Measurements from ENCODE around the gene ADGRA1. TPM values are rescaled to one million over a fixed set of nuclear protein-coding genes. Genes with fewer than 3 reads are reported as not detected.

ADGRA1 gene
- total and polyA plus RNA-seq, 2 experiments from 2014 or later: 0.23 to 0.52 TPM

DNA sequence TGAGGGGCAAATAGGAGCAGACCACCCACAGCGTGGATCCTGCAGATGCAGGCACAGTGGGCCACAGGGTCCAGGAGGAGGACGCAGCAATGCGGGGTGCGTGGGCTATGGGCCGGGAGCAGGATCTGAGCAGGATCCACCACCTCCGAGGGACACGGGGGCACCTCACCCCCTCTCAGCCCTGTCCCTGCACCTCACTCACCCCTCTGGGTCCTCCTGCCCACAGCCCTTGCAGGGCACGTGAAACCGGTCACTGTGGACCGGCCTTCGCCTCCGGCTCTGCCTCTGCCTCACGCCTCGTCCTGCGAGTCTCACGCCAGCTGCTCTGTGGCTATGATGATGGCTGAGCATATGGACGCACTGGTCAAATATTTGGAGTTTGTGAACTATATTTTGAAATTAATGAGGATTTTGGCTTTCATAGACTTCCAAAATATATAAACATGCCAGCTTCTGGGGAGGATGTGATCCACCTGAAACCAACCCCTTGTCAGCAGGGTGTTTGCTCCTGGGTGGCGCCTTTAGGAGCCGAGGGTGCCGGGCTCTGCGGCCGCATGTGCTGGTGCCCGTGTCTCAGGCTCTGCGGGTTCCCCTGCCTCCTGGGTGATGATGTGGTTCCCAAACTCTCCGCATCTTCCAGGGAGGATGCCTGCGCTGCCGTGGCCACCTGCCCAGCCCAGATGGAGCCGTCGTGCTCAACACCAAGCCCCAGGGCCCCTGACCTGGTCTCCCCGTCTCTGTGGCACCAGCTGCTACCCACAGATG lies 11.3 kb upstream of the ADGRA1 start:
- DNase-seq (ENCODE audit: low spot score): no peak
- Mint-ChIP-seq H3K4me3 (no peak overlapping the region), H3K4me1 (no peaks in the 10 kb centered on the region), H3K36me3 (ENCODE audit: low read depth) (no peaks in the 10 kb centered on the region), H3K9me3 (no peaks in the 10 kb centered on the region), H3K27me3 (ENCODE audit: insufficient read depth, low read depth, poor library complexity) (peaks cover 5% of the 10 kb centered on the region), H3K27ac (no peak overlapping the region)
- Histone ChIP-seq H3K4me1 (ENCODE audit: insufficient read depth) (no peaks in the 10 kb centered on the region), H4K20me1 (replicated peaks; ENCODE audit: insufficient read depth) (no peaks in the 10 kb centered on the region), H3K36me3 (ENCODE audit: insufficient read depth) (no peaks in the 10 kb centered on the region), H3K27ac (ENCODE audit: low read depth) (no peak overlapping the region), H3K79me2 (replicated peaks; ENCODE audit: insufficient read depth) (no peaks in the 10 kb centered on the region), H3K4me2 (no peak overlapping the region), H3F3A (replicated peaks; ENCODE audit: low read depth) (no peaks in the 10 kb centered on the region), H3K27me3 (ENCODE audit: insufficient read depth) (no peaks in the 10 kb centered on the region), H3K4me3 (no peak overlapping the region), H3K9me2 (ENCODE audit: insufficient read depth) (no peaks in the 10 kb centered on the region), H2AFZ (no peak overlapping the region)
- TF ChIP-seq CREB1 (CRISPR knock-in tag; IDR thresholded peaks at IDR 0.05; ENCODE audit: low read depth) (no peak), STAT1 (IDR thresholded peaks at IDR 0.05; ENCODE audit: unreplicated experiment) (no peak), POLR2AphosphoS5 (IDR thresholded peaks at IDR 0.05; ENCODE audit: low read depth) (no peak), ZNF331 (CRISPR knock-in tag; IDR thresholded peaks at IDR 0.05; ENCODE audit: low read depth) (no peak), NANOG (IDR thresholded peaks at IDR 0.05; ENCODE audit: borderline replicate concordance) (no peak), JUNB (IDR thresholded peaks at IDR 0.05; ENCODE audit: unreplicated experiment) (no peak), ZNF114 (CRISPR knock-in tag; IDR thresholded peaks at IDR 0.05) (no peak), EZH2 (IDR thresholded peaks at IDR 0.05; ENCODE audit: low read depth, unreplicated experiment) (no peak), EZH2phosphoT487 (IDR thresholded peaks at IDR 0.05; ENCODE audit: unreplicated experiment) (no peak)
- TF ChIP-seq, protein P1, sequence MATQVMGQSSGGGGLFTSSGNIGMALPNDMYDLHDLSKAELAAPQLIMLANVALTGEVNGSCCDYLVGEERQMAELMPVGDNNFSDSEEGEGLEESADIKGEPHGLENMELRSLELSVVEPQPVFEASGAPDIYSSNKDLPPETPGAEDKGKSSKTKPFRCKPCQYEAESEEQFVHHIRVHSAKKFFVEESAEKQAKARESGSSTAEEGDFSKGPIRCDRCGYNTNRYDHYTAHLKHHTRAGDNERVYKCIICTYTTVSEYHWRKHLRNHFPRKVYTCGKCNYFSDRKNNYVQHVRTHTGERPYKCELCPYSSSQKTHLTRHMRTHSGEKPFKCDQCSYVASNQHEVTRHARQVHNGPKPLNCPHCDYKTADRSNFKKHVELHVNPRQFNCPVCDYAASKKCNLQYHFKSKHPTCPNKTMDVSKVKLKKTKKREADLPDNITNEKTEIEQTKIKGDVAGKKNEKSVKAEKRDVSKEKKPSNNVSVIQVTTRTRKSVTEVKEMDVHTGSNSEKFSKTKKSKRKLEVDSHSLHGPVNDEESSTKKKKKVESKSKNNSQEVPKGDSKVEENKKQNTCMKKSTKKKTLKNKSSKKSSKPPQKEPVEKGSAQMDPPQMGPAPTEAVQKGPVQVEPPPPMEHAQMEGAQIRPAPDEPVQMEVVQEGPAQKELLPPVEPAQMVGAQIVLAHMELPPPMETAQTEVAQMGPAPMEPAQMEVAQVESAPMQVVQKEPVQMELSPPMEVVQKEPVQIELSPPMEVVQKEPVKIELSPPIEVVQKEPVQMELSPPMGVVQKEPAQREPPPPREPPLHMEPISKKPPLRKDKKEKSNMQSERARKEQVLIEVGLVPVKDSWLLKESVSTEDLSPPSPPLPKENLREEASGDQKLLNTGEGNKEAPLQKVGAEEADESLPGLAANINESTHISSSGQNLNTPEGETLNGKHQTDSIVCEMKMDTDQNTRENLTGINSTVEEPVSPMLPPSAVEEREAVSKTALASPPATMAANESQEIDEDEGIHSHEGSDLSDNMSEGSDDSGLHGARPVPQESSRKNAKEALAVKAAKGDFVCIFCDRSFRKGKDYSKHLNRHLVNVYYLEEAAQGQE (IDR thresholded peaks at IDR 0.05; ENCODE audit: unreplicated experiment): no peak
- TF ChIP-seq, protein P2, sequence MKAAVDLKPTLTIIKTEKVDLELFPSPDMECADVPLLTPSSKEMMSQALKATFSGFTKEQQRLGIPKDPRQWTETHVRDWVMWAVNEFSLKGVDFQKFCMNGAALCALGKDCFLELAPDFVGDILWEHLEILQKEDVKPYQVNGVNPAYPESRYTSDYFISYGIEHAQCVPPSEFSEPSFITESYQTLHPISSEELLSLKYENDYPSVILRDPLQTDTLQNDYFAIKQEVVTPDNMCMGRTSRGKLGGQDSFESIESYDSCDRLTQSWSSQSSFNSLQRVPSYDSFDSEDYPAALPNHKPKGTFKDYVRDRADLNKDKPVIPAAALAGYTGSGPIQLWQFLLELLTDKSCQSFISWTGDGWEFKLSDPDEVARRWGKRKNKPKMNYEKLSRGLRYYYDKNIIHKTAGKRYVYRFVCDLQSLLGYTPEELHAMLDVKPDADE (IDR thresholded peaks at IDR 0.05): no peak
- TF ChIP-seq, protein P3, sequence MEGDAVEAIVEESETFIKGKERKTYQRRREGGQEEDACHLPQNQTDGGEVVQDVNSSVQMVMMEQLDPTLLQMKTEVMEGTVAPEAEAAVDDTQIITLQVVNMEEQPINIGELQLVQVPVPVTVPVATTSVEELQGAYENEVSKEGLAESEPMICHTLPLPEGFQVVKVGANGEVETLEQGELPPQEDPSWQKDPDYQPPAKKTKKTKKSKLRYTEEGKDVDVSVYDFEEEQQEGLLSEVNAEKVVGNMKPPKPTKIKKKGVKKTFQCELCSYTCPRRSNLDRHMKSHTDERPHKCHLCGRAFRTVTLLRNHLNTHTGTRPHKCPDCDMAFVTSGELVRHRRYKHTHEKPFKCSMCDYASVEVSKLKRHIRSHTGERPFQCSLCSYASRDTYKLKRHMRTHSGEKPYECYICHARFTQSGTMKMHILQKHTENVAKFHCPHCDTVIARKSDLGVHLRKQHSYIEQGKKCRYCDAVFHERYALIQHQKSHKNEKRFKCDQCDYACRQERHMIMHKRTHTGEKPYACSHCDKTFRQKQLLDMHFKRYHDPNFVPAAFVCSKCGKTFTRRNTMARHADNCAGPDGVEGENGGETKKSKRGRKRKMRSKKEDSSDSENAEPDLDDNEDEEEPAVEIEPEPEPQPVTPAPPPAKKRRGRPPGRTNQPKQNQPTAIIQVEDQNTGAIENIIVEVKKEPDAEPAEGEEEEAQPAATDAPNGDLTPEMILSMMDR (conservative IDR thresholded peaks at IDR 0.05; ENCODE audit: low read depth in 2 of 2): no peak
- TF ChIP-seq, protein P4, sequence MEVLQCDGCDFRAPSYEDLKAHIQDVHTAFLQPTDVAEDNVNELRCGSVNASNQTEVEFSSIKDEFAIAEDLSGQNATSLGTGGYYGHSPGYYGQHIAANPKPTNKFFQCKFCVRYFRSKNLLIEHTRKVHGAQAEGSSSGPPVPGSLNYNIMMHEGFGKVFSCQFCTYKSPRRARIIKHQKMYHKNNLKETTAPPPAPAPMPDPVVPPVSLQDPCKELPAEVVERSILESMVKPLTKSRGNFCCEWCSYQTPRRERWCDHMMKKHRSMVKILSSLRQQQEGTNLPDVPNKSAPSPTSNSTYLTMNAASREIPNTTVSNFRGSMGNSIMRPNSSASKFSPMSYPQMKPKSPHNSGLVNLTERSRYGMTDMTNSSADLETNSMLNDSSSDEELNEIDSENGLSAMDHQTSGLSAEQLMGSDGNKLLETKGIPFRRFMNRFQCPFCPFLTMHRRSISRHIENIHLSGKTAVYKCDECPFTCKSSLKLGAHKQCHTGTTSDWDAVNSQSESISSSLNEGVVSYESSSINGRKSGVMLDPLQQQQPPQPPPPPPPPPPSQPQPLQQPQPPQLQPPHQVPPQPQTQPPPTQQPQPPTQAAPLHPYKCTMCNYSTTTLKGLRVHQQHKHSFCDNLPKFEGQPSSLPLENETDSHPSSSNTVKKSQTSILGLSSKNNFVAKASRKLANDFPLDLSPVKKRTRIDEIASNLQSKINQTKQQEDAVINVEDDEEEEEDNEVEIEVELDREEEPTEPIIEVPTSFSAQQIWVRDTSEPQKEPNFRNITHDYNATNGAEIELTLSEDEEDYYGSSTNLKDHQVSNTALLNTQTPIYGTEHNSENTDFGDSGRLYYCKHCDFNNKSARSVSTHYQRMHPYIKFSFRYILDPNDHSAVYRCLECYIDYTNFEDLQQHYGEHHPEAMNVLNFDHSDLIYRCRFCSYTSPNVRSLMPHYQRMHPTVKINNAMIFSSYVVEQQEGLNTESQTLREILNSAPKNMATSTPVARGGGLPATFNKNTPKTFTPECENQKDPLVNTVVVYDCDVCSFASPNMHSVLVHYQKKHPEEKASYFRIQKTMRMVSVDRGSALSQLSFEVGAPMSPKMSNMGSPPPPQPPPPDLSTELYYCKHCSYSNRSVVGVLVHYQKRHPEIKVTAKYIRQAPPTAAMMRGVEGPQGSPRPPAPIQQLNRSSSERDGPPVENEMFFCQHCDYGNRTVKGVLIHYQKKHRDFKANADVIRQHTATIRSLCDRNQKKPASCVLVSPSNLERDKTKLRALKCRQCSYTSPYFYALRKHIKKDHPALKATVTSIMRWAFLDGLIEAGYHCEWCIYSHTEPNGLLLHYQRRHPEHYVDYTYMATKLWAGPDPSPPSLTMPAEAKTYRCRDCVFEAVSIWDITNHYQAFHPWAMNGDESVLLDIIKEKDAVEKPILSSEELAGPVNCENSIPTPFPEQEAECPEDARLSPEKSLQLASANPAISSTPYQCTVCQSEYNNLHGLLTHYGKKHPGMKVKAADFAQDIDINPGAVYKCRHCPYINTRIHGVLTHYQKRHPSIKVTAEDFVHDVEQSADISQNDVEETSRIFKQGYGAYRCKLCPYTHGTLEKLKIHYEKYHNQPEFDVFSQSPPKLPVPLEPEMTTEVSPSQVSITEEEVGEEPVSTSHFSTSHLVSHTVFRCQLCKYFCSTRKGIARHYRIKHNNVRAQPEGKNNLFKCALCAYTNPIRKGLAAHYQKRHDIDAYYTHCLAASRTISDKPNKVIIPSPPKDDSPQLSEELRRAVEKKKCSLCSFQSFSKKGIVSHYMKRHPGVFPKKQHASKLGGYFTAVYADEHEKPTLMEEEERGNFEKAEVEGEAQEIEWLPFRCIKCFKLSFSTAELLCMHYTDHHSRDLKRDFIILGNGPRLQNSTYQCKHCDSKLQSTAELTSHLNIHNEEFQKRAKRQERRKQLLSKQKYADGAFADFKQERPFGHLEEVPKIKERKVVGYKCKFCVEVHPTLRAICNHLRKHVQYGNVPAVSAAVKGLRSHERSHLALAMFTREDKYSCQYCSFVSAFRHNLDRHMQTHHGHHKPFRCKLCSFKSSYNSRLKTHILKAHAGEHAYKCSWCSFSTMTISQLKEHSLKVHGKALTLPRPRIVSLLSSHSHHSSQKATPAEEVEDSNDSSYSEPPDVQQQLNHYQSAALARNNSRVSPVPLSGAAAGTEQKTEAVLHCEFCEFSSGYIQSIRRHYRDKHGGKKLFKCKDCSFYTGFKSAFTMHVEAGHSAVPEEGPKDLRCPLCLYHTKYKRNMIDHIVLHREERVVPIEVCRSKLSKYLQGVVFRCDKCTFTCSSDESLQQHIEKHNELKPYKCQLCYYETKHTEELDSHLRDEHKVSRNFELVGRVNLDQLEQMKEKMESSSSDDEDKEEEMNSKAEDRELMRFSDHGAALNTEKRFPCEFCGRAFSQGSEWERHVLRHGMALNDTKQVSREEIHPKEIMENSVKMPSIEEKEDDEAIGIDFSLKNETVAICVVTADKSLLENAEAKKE (CRISPR knock-in tag; IDR thresholded peaks at IDR 0.05): no peak
- ATAC-seq: no peak
